Activated CD4-positive, alpha-beta T cell treated with anti-CD3 and anti-CD28 coated beads, Interleukin-2, amount 10 ng/mL, durations not matched to agents 7 days and 5 days (primary cell): ENCODE measurements around the gene OR6N1. TPM values are rescaled to one million over a fixed set of nuclear protein-coding genes. Genes with fewer than 3 reads are reported as not detected.
A peak's percentile ranks its signal among the peaks of the same experiment; 100 is the strongest.

Experiments used
- CTCF ChIA-PET: fragments of 350-600 bp; sonication (Branson Sonifier 250); formaldehyde crosslinking; loops from one replicate; lab custom pipeline; 2021; ENCODE audit warnings: antibody characterized with exemption; lab: Charles Lee
- POLR2A ChIA-PET: fragments of 350-600 bp; sonication (Branson Sonifier 250); formaldehyde crosslinking; loops from one replicate; lab custom pipeline; 2021; ENCODE audit warnings: antibody characterized with exemption; lab: Charles Lee
- DNase-seq: peaks from one replicate; pipeline ENCODE4 v3.0.0-alpha.2; 2020
- H3K27ac Mint-ChIP-seq: one replicate; pipeline ENCODE4 v1.8.0; 2021; ENCODE audit warnings: mild to moderate bottlenecking, moderate library complexity, mixed read lengths
- H3K27me3 Mint-ChIP-seq: one replicate; pipeline ENCODE4 v1.8.0; 2021; ENCODE audit warnings: mixed read lengths
- H3K36me3 Mint-ChIP-seq: one replicate; pipeline ENCODE4 v1.8.0; 2021; ENCODE audit warnings: low read depth, mixed read lengths
- H3K4me1 Mint-ChIP-seq: one replicate; pipeline ENCODE4 v1.8.0; 2021; ENCODE audit warnings: mixed read lengths
- H3K4me3 Mint-ChIP-seq: one replicate; pipeline ENCODE4 v1.8.0; 2021; ENCODE audit warnings: mild to moderate bottlenecking, moderate library complexity, mixed read lengths
- H3K9me3 Mint-ChIP-seq: one replicate; pipeline ENCODE4 v1.8.0; 2021; ENCODE audit warnings: mixed read lengths
- total RNA-seq, 2 experiments: library from RNA; stranded (reverse); gene quantifications; one replicate each; pipeline ENCODE4 v1.2.3, GENCODE V29; 2021

Gene OR6N1
- total RNA-seq, 2 experiments from 2014 or later = not detected

- Mint-ChIP-seq H3K4me1 (no peaks in the 10 kb centered on the region), H3K36me3 (no peaks in the 10 kb centered on the region), H3K4me3 (no peak overlapping the region), H3K27me3 (peaks cover 29% of the 10 kb centered on the region), H3K9me3 (no peaks in the 10 kb centered on the region), H3K27ac (no peak overlapping the region)
- DNase-seq = no peak
- POLR2A ChIA-PET = no interaction called here
- CTCF ChIA-PET = interaction anchor here (1.1 kb wide), 1 partner anchor 15 kb away, joined by 3 read pairs; no protein-coding TSS in a partner anchor
Measured at GRCh38 chr1:158803678-158804077, 31.7 kb upstream of the OR6N1 start.

GRCh38 chr1:158801396-158801795 lies 29.4 kb upstream of the OR6N1 start:
- DNase-seq = no peak
- Mint-ChIP-seq H3K36me3 (no peaks in the 10 kb centered on the region), H3K27ac (no peak overlapping the region), H3K27me3 (peaks cover 27% of the 10 kb centered on the region), H3K4me1 (no peaks in the 10 kb centered on the region), H3K4me3 (no peak overlapping the region), H3K9me3 (no peaks in the 10 kb centered on the region)
- ChIA-PET CTCF (no interaction called here), POLR2A (no interaction called here)

GRCh38 chr1:158800526-158800925 lies 28.5 kb upstream of the OR6N1 start:
- no peaks in the 10 kb centered on the region for H3K4me1 Mint-ChIP-seq
- H3K9me3 Mint-ChIP-seq = no peaks in the 10 kb centered on the region
- H3K4me3 Mint-ChIP-seq = no peak overlapping the region
- no peaks in the 10 kb centered on the region for H3K36me3 Mint-ChIP-seq
- ChIA-PET POLR2A (no interaction called here), CTCF (no interaction called here)
- H3K27ac Mint-ChIP-seq = no peak overlapping the region
- no peak for DNase-seq
- H3K27me3 Mint-ChIP-seq = peaks cover 24% of the 10 kb centered on the region

GRCh38 chr1:158799689-158800088 lies 27.7 kb upstream of the OR6N1 start:
- Mint-ChIP-seq H3K9me3 (no peaks in the 10 kb centered on the region), H3K4me1 (no peaks in the 10 kb centered on the region)
- CTCF ChIA-PET = no interaction called here

GRCh38 chr1:158798531-158798930 lies 26.5 kb upstream of the OR6N1 start:
- no peak overlapping the region for H3K27ac Mint-ChIP-seq
- no peaks in the 10 kb centered on the region for H3K9me3 Mint-ChIP-seq
- no peaks in the 10 kb centered on the region for H3K36me3 Mint-ChIP-seq
- peaks cover 19% of the 10 kb centered on the region for H3K27me3 Mint-ChIP-seq
- no peak overlapping the region for H3K4me3 Mint-ChIP-seq
- POLR2A ChIA-PET = no interaction called here
- CTCF ChIA-PET = no interaction called here
- no peak for DNase-seq
- H3K4me1 Mint-ChIP-seq = no peaks in the 10 kb centered on the region

More at GRCh38 chr1:158799689-158800088, 27.7 kb upstream of the OR6N1 start:
- H3K36me3 Mint-ChIP-seq = no peaks in the 10 kb centered on the region
- H3K27me3 Mint-ChIP-seq = peaks cover 24% of the 10 kb centered on the region
- DNase-seq = no peak
- no peak overlapping the region for H3K4me3 Mint-ChIP-seq
- no peak overlapping the region for H3K27ac Mint-ChIP-seq
- POLR2A ChIA-PET = no interaction called here

- H3K27me3 Mint-ChIP-seq = peaks cover 8% of the 10 kb centered on the region
- H3K36me3 Mint-ChIP-seq = no peaks in the 10 kb centered on the region
- POLR2A ChIA-PET = no interaction called here
- no peak for DNase-seq
- no peaks in the 10 kb centered on the region for H3K4me1 Mint-ChIP-seq
- no peak overlapping the region for H3K27ac Mint-ChIP-seq
- H3K4me3 Mint-ChIP-seq = no peak overlapping the region
- H3K9me3 Mint-ChIP-seq = no peaks in the 10 kb centered on the region
- CTCF ChIA-PET = interaction anchor here (1.2 to 2.1 kb wide), 3 partner anchors 24 to 206 kb away, joined by 5 to 8 read pairs (median 6); no protein-coding TSS in a partner anchor
Measured at GRCh38 chr1:158794247-158794646, 22.3 kb upstream of the OR6N1 start.

- ChIA-PET POLR2A (no interaction called here), CTCF (interaction anchor here (0.8 to 2.1 kb wide), 4 partner anchors 25 to 206 kb away, joined by 3 to 8 read pairs (median 6); no protein-coding TSS in a partner anchor)
- H3K9me3 Mint-ChIP-seq = no peaks in the 10 kb centered on the region
- no peaks in the 10 kb centered on the region for H3K4me1 Mint-ChIP-seq
- no peaks in the 10 kb centered on the region for H3K36me3 Mint-ChIP-seq
- H3K27ac Mint-ChIP-seq = no peak overlapping the region
- peaks cover 11% of the 10 kb centered on the region for H3K27me3 Mint-ChIP-seq
- no peak overlapping the region for H3K4me3 Mint-ChIP-seq
- DNase-seq = peak; percentile 32
Measured at GRCh38 chr1:158793604-158794003, 21.6 kb upstream of the OR6N1 start.

- H3K27me3 Mint-ChIP-seq = peaks cover 10% of the 10 kb centered on the region
- H3K4me3 Mint-ChIP-seq = no peak within 1 kb of the TSS
- POLR2A ChIA-PET = no interaction called here
- CTCF ChIA-PET = no interaction called here
- H3K27ac Mint-ChIP-seq = no peak within 1 kb of the TSS
- no peak for DNase-seq
- H3K36me3 Mint-ChIP-seq = no peaks in the 10 kb centered on the region
- H3K9me3 Mint-ChIP-seq = no peaks in the 10 kb centered on the region
- no peaks in the 10 kb centered on the region for H3K4me1 Mint-ChIP-seq
Measured at GRCh38 chr1:158781104-158781503, 9.1 kb upstream of the OR6N1 start, which contains the start of gene OR6N2. OR6N2 (minus strand) TSS chr1:158781204; CDS start chr1:158777635, 3,569 bp downstream.

GRCh38 chr1:158754420-158754819 lies 17.6 kb downstream of the OR6N1 start, which contains the start of gene OR6K6:
OR6K6 (plus strand) TSS chr1:158754720; CDS start chr1:158754888, 168 bp downstream.
- Mint-ChIP-seq H3K27ac (no peak within 1 kb of the TSS), H3K36me3 (no peaks in the 10 kb centered on the region), H3K4me1 (no peaks in the 10 kb centered on the region), H3K9me3 (no peaks in the 10 kb centered on the region), H3K27me3 (peaks cover 7% of the 10 kb centered on the region), H3K4me3 (no peak within 1 kb of the TSS)
- POLR2A ChIA-PET = no interaction called here
- CTCF ChIA-PET = no interaction called here
- no peak for DNase-seq

GRCh38 chr1:158752155-158752712 lies 19.8 kb downstream of the OR6N1 start:
- CTCF ChIA-PET = no interaction called here
- no peaks in the 10 kb centered on the region for H3K4me1 Mint-ChIP-seq
- H3K36me3 Mint-ChIP-seq = no peaks in the 10 kb centered on the region
- no peak for DNase-seq
- no peaks in the 10 kb centered on the region for H3K9me3 Mint-ChIP-seq
- no peak overlapping the region for H3K27ac Mint-ChIP-seq
- POLR2A ChIA-PET = no interaction called here
- peaks cover 6% of the 10 kb centered on the region for H3K27me3 Mint-ChIP-seq
- H3K4me3 Mint-ChIP-seq = no peak overlapping the region

GRCh38 chr1:158735848-158736247 lies 36.1 kb downstream of the OR6N1 start:
- DNase-seq = no peak
- POLR2A ChIA-PET = no interaction called here
- Mint-ChIP-seq H3K4me3 (no peak overlapping the region), H3K4me1 (no peaks in the 10 kb centered on the region), H3K9me3 (no peaks in the 10 kb centered on the region), H3K27ac (no peak overlapping the region), H3K36me3 (no peaks in the 10 kb centered on the region), H3K27me3 (peaks cover 27% of the 10 kb centered on the region)
- CTCF ChIA-PET = no interaction called here

GRCh38 chr1:158732524-158732923 lies 39.5 kb downstream of the OR6N1 start:
- Mint-ChIP-seq H3K4me3 (no peak overlapping the region), H3K27ac (no peak overlapping the region), H3K36me3 (no peaks in the 10 kb centered on the region), H3K4me1 (no peaks in the 10 kb centered on the region), H3K9me3 (no peaks in the 10 kb centered on the region), H3K27me3 (peaks cover 27% of the 10 kb centered on the region)
- DNase-seq = no peak
- CTCF ChIA-PET = no interaction called here
- POLR2A ChIA-PET = no interaction called here

GRCh38 chr1:158731707-158732106 lies 40.3 kb downstream of the OR6N1 start:
- ChIA-PET POLR2A (no interaction called here), CTCF (no interaction called here)
- Mint-ChIP-seq H3K36me3 (no peaks in the 10 kb centered on the region), H3K27me3 (peaks cover 23% of the 10 kb centered on the region), H3K27ac (no peak overlapping the region), H3K4me1 (no peaks in the 10 kb centered on the region), H3K9me3 (no peaks in the 10 kb centered on the region), H3K4me3 (no peak overlapping the region)
- DNase-seq = no peak

GRCh38 chr1:158730453-158730852 lies 41.5 kb downstream of the OR6N1 start:
- no peaks in the 10 kb centered on the region for H3K9me3 Mint-ChIP-seq
- no peaks in the 10 kb centered on the region for H3K36me3 Mint-ChIP-seq
- ChIA-PET CTCF (interaction anchor here (0.6 kb wide), 1 partner anchor 729 kb away, joined by 4 read pairs; no protein-coding TSS in a partner anchor), POLR2A (no interaction called here)
- no peak overlapping the region for H3K4me3 Mint-ChIP-seq
- DNase-seq = no peak
- no peak overlapping the region for H3K27ac Mint-ChIP-seq
- peaks cover 26% of the 10 kb centered on the region for H3K27me3 Mint-ChIP-seq
- no peaks in the 10 kb centered on the region for H3K4me1 Mint-ChIP-seq
